Hepatocyte (in vitro differentiated cells): Measurements from ENCODE around the gene SGK2.

Source experiments
- EZH2 ChIP-seq: fragments of 200-600 bp; sonication (generic); IDR thresholded peaks from 2 replicates; pipeline ENCODE4 v1.6.1; 2016; ENCODE audit warnings: antibody characterized with exemption, mild to moderate bottlenecking, borderline replicate concordance
- EZH2phosphoT487 ChIP-seq: fragments of 200-600 bp; sonication (generic); IDR thresholded peaks from one replicate; pipeline ENCODE4 v1.6.1; 2018; ENCODE audit warnings: antibody characterized with exemption, mild to moderate bottlenecking, low read depth, moderate library complexity; ENCODE audit not compliant: unreplicated experiment, severe bottlenecking
- TF ChIP-seq, protein P1 (sequence below): fragments of 200-600 bp; sonication (generic); IDR thresholded peaks from 2 replicates; pipeline ENCODE4 v1.5.1; 2016; ENCODE audit warnings: antibody characterized with exemption, mild to moderate bottlenecking; ENCODE audit not compliant: poor library complexity

- TF ChIP-seq, protein P1, sequence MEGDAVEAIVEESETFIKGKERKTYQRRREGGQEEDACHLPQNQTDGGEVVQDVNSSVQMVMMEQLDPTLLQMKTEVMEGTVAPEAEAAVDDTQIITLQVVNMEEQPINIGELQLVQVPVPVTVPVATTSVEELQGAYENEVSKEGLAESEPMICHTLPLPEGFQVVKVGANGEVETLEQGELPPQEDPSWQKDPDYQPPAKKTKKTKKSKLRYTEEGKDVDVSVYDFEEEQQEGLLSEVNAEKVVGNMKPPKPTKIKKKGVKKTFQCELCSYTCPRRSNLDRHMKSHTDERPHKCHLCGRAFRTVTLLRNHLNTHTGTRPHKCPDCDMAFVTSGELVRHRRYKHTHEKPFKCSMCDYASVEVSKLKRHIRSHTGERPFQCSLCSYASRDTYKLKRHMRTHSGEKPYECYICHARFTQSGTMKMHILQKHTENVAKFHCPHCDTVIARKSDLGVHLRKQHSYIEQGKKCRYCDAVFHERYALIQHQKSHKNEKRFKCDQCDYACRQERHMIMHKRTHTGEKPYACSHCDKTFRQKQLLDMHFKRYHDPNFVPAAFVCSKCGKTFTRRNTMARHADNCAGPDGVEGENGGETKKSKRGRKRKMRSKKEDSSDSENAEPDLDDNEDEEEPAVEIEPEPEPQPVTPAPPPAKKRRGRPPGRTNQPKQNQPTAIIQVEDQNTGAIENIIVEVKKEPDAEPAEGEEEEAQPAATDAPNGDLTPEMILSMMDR, result no peak
- TF ChIP-seq EZH2, result no peak
- no peak for TF ChIP-seq EZH2phosphoT487
These were observed 6.3 kb downstream of the SGK2 start for GRCh38 chr20:43564993-43565757.
